Measurements from ENCODE around the gene PRPF31.

GRCh38 chr19:54173359-54173699, 57.8 kb downstream of the PRPF31 start:
- TF ChIP-seq POLR2A (IDR thresholded peaks at IDR 0.05) = no peak
- TF ChIP-seq CTCF (IDR thresholded peaks at IDR 0.05) = no peak
- TF ChIP-seq EP300 (IDR thresholded peaks at IDR 0.05) = no peak
- TF ChIP-seq POLR2AphosphoS5 (IDR thresholded peaks at IDR 0.05) = no peak
